ENCODE measurements around the gene CADM3. TPM values are rescaled to one million over a fixed set of nuclear protein-coding genes. Genes with fewer than 3 reads are reported as not detected.

CADM3 gene
- total and polyA plus RNA-seq, 12 donors, result 0.81 to 4.3 (median 2.2) TPM

DNA sequence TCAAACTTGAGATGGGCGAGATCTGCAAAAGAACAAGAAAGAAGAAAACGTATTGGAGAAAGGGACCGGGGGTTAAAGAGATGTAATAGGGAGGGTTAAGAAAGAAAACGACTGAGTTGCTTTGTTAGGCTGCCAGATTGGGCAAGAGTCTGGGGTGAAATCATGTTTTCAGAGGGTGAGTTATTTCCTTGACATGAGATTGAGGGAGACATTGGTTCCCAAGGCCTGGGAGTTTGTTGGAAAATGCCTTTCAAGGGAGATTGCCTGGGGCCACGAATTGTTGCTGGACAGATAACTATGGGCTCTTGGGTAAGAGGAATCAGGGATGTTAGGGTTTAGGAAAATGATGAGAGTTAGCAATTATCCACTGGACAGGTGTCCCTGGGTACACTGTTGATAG lies 776 bp upstream of the CADM3 start:
- ATAC-seq (peak in 1 of 8 donors; percentile 53), DNase-seq (no peak)
- WGBS, 2 donors, result 66 to 78% methylated on average over 5 of the region's 5 CpGs
- H3K9me3 ChIP-seq, result no peaks in the 10 kb centered on the region
- H3K27ac ChIP-seq, result no peak overlapping the region
- H3K27me3 ChIP-seq, result peaks cover 13 to 94% (median 66%) of the 10 kb centered on the region in 7 donors
- TF ChIP-seq, protein P1, sequence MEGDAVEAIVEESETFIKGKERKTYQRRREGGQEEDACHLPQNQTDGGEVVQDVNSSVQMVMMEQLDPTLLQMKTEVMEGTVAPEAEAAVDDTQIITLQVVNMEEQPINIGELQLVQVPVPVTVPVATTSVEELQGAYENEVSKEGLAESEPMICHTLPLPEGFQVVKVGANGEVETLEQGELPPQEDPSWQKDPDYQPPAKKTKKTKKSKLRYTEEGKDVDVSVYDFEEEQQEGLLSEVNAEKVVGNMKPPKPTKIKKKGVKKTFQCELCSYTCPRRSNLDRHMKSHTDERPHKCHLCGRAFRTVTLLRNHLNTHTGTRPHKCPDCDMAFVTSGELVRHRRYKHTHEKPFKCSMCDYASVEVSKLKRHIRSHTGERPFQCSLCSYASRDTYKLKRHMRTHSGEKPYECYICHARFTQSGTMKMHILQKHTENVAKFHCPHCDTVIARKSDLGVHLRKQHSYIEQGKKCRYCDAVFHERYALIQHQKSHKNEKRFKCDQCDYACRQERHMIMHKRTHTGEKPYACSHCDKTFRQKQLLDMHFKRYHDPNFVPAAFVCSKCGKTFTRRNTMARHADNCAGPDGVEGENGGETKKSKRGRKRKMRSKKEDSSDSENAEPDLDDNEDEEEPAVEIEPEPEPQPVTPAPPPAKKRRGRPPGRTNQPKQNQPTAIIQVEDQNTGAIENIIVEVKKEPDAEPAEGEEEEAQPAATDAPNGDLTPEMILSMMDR (IDR thresholded peaks at IDR 0.05), result no peak
- H3K4me3 ChIP-seq, result no peak overlapping the region
- H3K4me1 ChIP-seq, result peaks cover 0 to 15% (median 7%) of the 10 kb centered on the region in 9 donors
- H3K36me3 ChIP-seq, result no peaks in the 10 kb centered on the region
- intact Hi-C loops (cut with DNase I), result loop anchor here in 1 of 10 donors (5.0 kb wide), 1 partner anchor 37 kb away; no protein-coding TSS in a partner anchor

- 1 to 3% methylated on average over 47 to 49 of the region's 49 CpGs for WGBS, 2 donors
- peak overlapping the region; percentile 9 to 40 (median 24) for H3K4me3 ChIP-seq
- ATAC-seq (peak in 2 of 8 donors; percentile 10 to 45), DNase-seq (peak in 1 of 2 donors; percentile 11)
- H3K27ac ChIP-seq, result no peak overlapping the region
- H3K4me1 ChIP-seq, result peaks cover 0 to 15% (median 7%) of the 10 kb centered on the region in 9 donors
- intact Hi-C loops (cut with DNase I), result loop anchor here in 1 of 10 donors (5.0 kb wide), 1 partner anchor 35 kb away; no protein-coding TSS in a partner anchor
- TF ChIP-seq, protein P1 (IDR thresholded peaks at IDR 0.05), result no peak
- no peaks in the 10 kb centered on the region for H3K36me3 ChIP-seq
- peaks cover 13 to 85% (median 66%) of the 10 kb centered on the region in 7 donors for H3K27me3 ChIP-seq
- H3K9me3 ChIP-seq, result no peaks in the 10 kb centered on the region
Measured at GRCh38 chr1:159171688-159172501, 480 bp downstream of the CADM3 start.

DNA sequence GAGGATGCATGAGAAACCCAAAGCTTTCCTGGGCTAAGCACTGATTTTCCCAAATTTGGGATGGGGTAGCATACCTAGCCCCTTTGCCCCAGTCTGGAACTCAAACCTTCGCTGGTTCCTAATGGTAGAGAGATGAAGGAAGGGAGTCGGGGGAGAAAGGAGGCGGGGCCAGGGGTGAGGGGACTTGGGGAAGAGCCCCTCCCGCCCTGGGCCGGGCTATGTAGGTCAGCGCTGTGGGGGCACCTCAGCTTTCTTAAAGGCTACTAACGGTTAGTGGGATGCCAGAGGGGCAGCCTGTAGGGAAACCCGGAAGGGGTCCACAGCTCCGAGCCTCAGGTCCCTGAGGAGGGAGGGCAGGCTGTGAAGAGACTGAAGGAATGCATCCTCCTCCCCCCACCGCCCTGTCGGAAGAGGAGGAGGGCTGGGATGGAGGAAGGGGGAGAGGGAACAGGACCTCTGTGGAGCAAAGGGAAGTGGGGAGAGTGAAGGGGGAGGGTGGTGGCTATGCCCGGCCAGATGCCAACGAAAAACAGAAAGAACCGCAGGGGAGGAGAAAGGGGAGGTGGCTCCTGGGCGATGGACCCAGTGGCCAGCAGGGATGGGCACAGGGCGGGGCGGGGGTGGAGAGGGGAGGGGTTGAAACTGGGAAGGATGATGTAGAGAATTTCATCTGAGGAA lies 1.3 kb downstream of the CADM3 start:
- no peak overlapping the region for H3K27ac ChIP-seq
- H3K36me3 ChIP-seq, result no peaks in the 10 kb centered on the region
- ATAC-seq, result peak in 5 of 8 donors; percentile 19 to 70 (median 35)
- peaks cover 0 to 15% (median 7%) of the 10 kb centered on the region in 9 donors for H3K4me1 ChIP-seq
- TF ChIP-seq, protein P1 (IDR thresholded peaks at IDR 0.05), result no peak
- peaks cover 13 to 78% (median 61%) of the 10 kb centered on the region in 7 donors for H3K27me3 ChIP-seq
- 1 to 4% methylated on average over 17 of the region's 17 CpGs for WGBS, 2 donors
- peak overlapping the region in 6 of 10 donors; percentile 3 to 38 (median 14) for H3K4me3 ChIP-seq
- DNase-seq, result peak in 1 of 2 donors; percentile 15
- no peaks in the 10 kb centered on the region for H3K9me3 ChIP-seq
- intact Hi-C loops (cut with DNase I), result loop anchor here in 1 of 10 donors (5.0 kb wide), 1 partner anchor 35 kb away; no protein-coding TSS in a partner anchor

DNA sequence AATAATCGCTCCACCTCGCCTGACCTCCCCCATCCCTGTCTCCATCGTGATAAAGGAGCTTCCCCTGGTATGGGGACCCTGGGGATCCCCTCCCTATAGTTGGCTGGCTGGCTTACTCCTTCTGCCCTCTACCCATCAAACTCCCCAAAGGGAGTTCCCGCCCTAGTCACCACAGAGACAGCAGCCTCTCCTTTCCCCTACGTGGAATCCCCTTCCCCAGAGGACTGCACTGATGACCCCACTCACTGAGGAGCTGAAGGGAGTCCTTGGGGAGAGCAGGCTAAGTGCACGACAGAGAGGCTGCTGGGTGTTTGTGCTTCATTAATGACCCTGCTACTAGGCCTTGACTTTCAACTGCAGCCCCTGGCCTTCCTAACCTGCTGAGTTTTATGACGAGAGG lies 1.9 kb downstream of the CADM3 start:
- Histone ChIP-seq H3K4me1 (peaks cover 0 to 15% (median 7%) of the 10 kb centered on the region in 9 donors), H3K27ac (no peak overlapping the region), H3K9me3 (no peaks in the 10 kb centered on the region), H3K4me3 (peak overlapping the region in 2 of 10 donors; percentile 10 to 19), H3K27me3 (peaks cover 13 to 72% (median 56%) of the 10 kb centered on the region in 7 donors), H3K36me3 (no peaks in the 10 kb centered on the region)
- intact Hi-C loops (cut with DNase I), result loop anchor here in 1 of 10 donors (5.0 kb wide), 1 partner anchor 34 kb away; no protein-coding TSS in a partner anchor
- TF ChIP-seq, protein P1 (IDR thresholded peaks at IDR 0.05), result no peak
- ATAC-seq (no peak), DNase-seq (no peak)
- WGBS, 2 donors, result 18 to 25% methylated on average over 7 of the region's 7 CpGs

Measured in heart right ventricle (tissue), 16 donors.